Measurements from ENCODE around the gene STRN4. TPM values are rescaled to one million over a fixed set of nuclear protein-coding genes. Genes with fewer than 3 reads are reported as not detected.

Gene STRN4
- total RNA-seq, 2 donors from 2014 or later, result 142 to 155 TPM

GRCh38 chr19:46710687-46711086 lies 35.6 kb downstream of the STRN4 start:
- DNase-seq, result peak; percentile 93

GRCh38 chr19:46704379-46705076 lies 41.7 kb downstream of the STRN4 start:
- Mint-ChIP-seq H3K27ac (no peak overlapping the region), H3K9me3 (no peaks in the 10 kb centered on the region), H3K4me1 (no peaks in the 10 kb centered on the region), H3K27me3 (ENCODE audit: insufficient read depth) (no peaks in the 10 kb centered on the region), H3K36me3 (ENCODE audit: low read depth) (peaks cover 79% of the 10 kb centered on the region), H3K4me3 (no peak overlapping the region)
- H3K36me3 ChIP-seq (ENCODE audit: control insufficient read depth, insufficient read depth, low read length), result peaks cover 75% of the 10 kb centered on the region
- DNase-seq, result peak; percentile 97
- H3K9ac ChIP-seq (ENCODE audit: extremely low read depth, low read length, poor library complexity, severe bottlenecking), result no peak overlapping the region
- H3K27me3 ChIP-seq (ENCODE audit: control insufficient read depth, insufficient read depth, low read length, poor library complexity, severe bottlenecking), result no peaks in the 10 kb centered on the region
- H3K4me3 ChIP-seq (ENCODE audit: low read length), result no peak overlapping the region
- no peaks in the 10 kb centered on the region for H3K9me3 ChIP-seq (ENCODE audit: control insufficient read depth, low read length)
- peak; percentile 98 for TF ChIP-seq CTCF (conservative IDR thresholded peaks at IDR 0.05)
- 61 to 64% methylated on average over 7 to 21 of the region's 21 CpGs for WGBS, 2 experiments (ENCODE audit: insufficient coverage in 1 of 2, insufficient read length in 1 of 2)
- no peak overlapping the region for H3K27ac ChIP-seq (ENCODE audit: low read depth, low read length)
- no peaks in the 10 kb centered on the region for H3K4me1 ChIP-seq (ENCODE audit: control insufficient read depth, insufficient read depth, low read length)

More at GRCh38 chr19:46710687-46711086, 35.6 kb downstream of the STRN4 start:
- Histone ChIP-seq H3K36me3 (ENCODE audit: control insufficient read depth, insufficient read depth, low read length) (peaks cover 46% of the 10 kb centered on the region), H3K27me3 (ENCODE audit: control insufficient read depth, insufficient read depth, low read length, poor library complexity, severe bottlenecking) (no peaks in the 10 kb centered on the region), H3K4me1 (ENCODE audit: control insufficient read depth, insufficient read depth, low read length) (no peaks in the 10 kb centered on the region), H3K4me3 (ENCODE audit: low read length) (no peak overlapping the region), H3K9me3 (ENCODE audit: control insufficient read depth, low read length) (no peaks in the 10 kb centered on the region), H3K27ac (ENCODE audit: low read depth, low read length) (no peak overlapping the region), H3K9ac (ENCODE audit: extremely low read depth, low read length, poor library complexity, severe bottlenecking) (no peak overlapping the region)
- H3K9me3 Mint-ChIP-seq, result no peaks in the 10 kb centered on the region
- H3K27me3 Mint-ChIP-seq (ENCODE audit: insufficient read depth), result no peaks in the 10 kb centered on the region
- WGBS, 2 experiments (ENCODE audit: insufficient coverage in 1 of 2, insufficient read length in 1 of 2), result 93 to 95% methylated on average over 13 to 25 of the region's 25 CpGs
- TF ChIP-seq CTCF (conservative IDR thresholded peaks at IDR 0.05), result no peak
- H3K4me3 Mint-ChIP-seq, result no peak overlapping the region
- peaks cover 9% of the 10 kb centered on the region for H3K4me1 Mint-ChIP-seq
- H3K36me3 Mint-ChIP-seq (ENCODE audit: low read depth), result peaks cover 52% of the 10 kb centered on the region
- no peak overlapping the region for H3K27ac Mint-ChIP-seq

- H3K4me1 Mint-ChIP-seq, result peaks cover 10% of the 10 kb centered on the region
- H3K9me3 Mint-ChIP-seq, result no peaks in the 10 kb centered on the region
- no peak overlapping the region for H3K4me3 Mint-ChIP-seq
- no peak overlapping the region for H3K4me3 ChIP-seq (ENCODE audit: low read length)
- no peaks in the 10 kb centered on the region for H3K27me3 Mint-ChIP-seq (ENCODE audit: insufficient read depth)
- H3K27ac Mint-ChIP-seq, result no peak overlapping the region
- peaks cover 76% of the 10 kb centered on the region for H3K36me3 Mint-ChIP-seq (ENCODE audit: low read depth)
- no peak for TF ChIP-seq CTCF (conservative IDR thresholded peaks at IDR 0.05)
- no peak for DNase-seq
- H3K27me3 ChIP-seq (ENCODE audit: control insufficient read depth, insufficient read depth, low read length, poor library complexity, severe bottlenecking), result no peaks in the 10 kb centered on the region
- no peak overlapping the region for H3K27ac ChIP-seq (ENCODE audit: low read depth, low read length)
- H3K9me3 ChIP-seq (ENCODE audit: control insufficient read depth, low read length), result no peaks in the 10 kb centered on the region
- H3K4me1 ChIP-seq (ENCODE audit: control insufficient read depth, insufficient read depth, low read length), result no peaks in the 10 kb centered on the region
- no peak overlapping the region for H3K9ac ChIP-seq (ENCODE audit: extremely low read depth, low read length, poor library complexity, severe bottlenecking)
- H3K36me3 ChIP-seq (ENCODE audit: control insufficient read depth, insufficient read depth, low read length), result peaks cover 73% of the 10 kb centered on the region
- WGBS, 2 experiments (ENCODE audit: insufficient coverage in 1 of 2, insufficient read length in 1 of 2), result 96 to 100% methylated on average over 5 to 13 of the region's 13 CpGs
These were observed 45.5 kb downstream of the STRN4 start for GRCh38 chr19:46700704-46701103.

Data from endodermal cell (in vitro differentiated cells).